Mesendoderm (in vitro differentiated cells): ENCODE results near the gene BRF1.

ENCODE experiments used
- DNase-seq: peaks from one replicate; pipeline ENCODE4 v3.0.0; 2013
- H2AK5ac ChIP-seq: 2 replicates; pipeline ENCODE4 v1.6.1; 2013; ENCODE audit warnings: low read length, inconsistent platforms
- H2BK120ac ChIP-seq: 2 replicates; pipeline ENCODE4 v1.6.1; 2013; ENCODE audit warnings: low read depth, mild to moderate bottlenecking, low read length, moderate library complexity, mixed read lengths
- H2BK15ac ChIP-seq: replicated peaks from 2 replicates; pipeline ENCODE4 v1.6.1; 2013; ENCODE audit warnings: low read depth, mild to moderate bottlenecking, moderate library complexity
- H2BK5ac ChIP-seq: 2 replicates; pipeline ENCODE4 v1.6.1; 2013; ENCODE audit warnings: low read length, inconsistent platforms
- H3K18ac ChIP-seq: 2 replicates; pipeline ENCODE4 v1.6.1; 2013; ENCODE audit warnings: mild to moderate bottlenecking, low read length, mixed read lengths
- H3K23ac ChIP-seq: one replicate; pipeline ENCODE4 v1.6.1; 2013; ENCODE audit warnings: low read length
- H3K27ac ChIP-seq: 2 replicates; pipeline ENCODE4 v1.5.1; 2013; ENCODE audit warnings: low read depth, mild to moderate bottlenecking, inconsistent platforms, low read length, moderate library complexity
- H3K27me3 ChIP-seq: 2 replicates; pipeline ENCODE4 v1.6.1; 2013; ENCODE audit warnings: low read length, control low read depth, mild to moderate bottlenecking, inconsistent platforms; ENCODE audit not compliant: insufficient read depth, poor library complexity
- H3K36me3 ChIP-seq: 2 replicates; pipeline ENCODE4 v1.6.1; 2013; ENCODE audit warnings: low read length, inconsistent platforms; ENCODE audit not compliant: control insufficient read depth, insufficient read depth
- H3K4ac ChIP-seq: one replicate; pipeline ENCODE4 v1.6.1; 2013; ENCODE audit warnings: low read depth, mild to moderate bottlenecking, low read length, moderate library complexity
- H3K4me1 ChIP-seq: 2 replicates; pipeline ENCODE4 v1.6.1; 2013; ENCODE audit warnings: low read depth, low read length, inconsistent platforms; ENCODE audit not compliant: control insufficient read depth
- H3K4me2 ChIP-seq: 2 replicates; pipeline ENCODE4 v1.6.1; 2013; ENCODE audit warnings: low read length
- H3K4me3 ChIP-seq: 2 replicates; pipeline ENCODE4 v1.5.1; 2013; ENCODE audit warnings: mild to moderate bottlenecking, low read length
- H3K56ac ChIP-seq: one replicate; pipeline ENCODE4 v1.6.1; 2013; ENCODE audit warnings: low read length
- H3K79me1 ChIP-seq: 2 replicates; pipeline ENCODE4 v1.6.1; 2013; ENCODE audit warnings: low read length, inconsistent platforms
- H3K79me2 ChIP-seq: 2 replicates; pipeline ENCODE4 v1.6.1; 2013; ENCODE audit warnings: mild to moderate bottlenecking, low read length; ENCODE audit not compliant: control insufficient read depth, insufficient read depth
- H3K9ac ChIP-seq: 2 replicates; pipeline ENCODE4 v1.6.1; 2013; ENCODE audit warnings: low read length, inconsistent platforms
- H4K5ac ChIP-seq: one replicate; pipeline ENCODE4 v1.6.1; 2013; ENCODE audit warnings: low read length
- H4K8ac ChIP-seq: one replicate; pipeline ENCODE4 v1.6.1; 2013; ENCODE audit warnings: low read depth, mild to moderate bottlenecking, control low read depth, low read length, moderate library complexity
- WGBS: extraction: QIAGEN DNeasy Blood & Tissue Kit; methylation state at CpG from one replicate; pipeline ENCODE4 v1.1.7; 2013; ENCODE audit warnings: low lambda C conversion rate, missing lambda C conversion rate; ENCODE audit not compliant: insufficient coverage; ENCODE audit errors: extremely low coverage; 5-methylcytosine and 5-hydroxymethylcytosine counted together

The BRF1 gene

DNA sequence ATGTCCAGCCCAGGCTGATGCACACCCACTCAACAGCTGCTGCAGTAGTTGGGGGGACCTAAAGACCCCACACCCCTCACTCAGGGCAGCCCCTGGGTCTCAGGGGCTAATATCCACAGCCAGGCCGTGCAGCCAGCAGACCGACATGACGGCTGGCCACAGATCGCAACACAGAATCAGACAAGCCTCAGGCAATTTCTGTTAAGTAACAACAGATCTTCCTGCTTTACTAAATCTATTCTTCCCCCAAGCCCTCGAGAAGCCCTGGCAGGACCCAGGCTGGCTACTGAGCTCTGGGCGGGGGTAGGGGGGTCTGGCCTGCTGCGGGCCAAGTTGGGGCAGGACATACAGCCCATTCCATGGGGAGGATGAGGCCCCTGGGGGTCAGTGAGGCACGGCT, 91.7 kb downstream of the BRF1 start:
- no peak overlapping the region for H2AK5ac ChIP-seq
- no peak overlapping the region for H3K9ac ChIP-seq
- H3K79me2 ChIP-seq = no peaks in the 10 kb centered on the region
- H3K27ac ChIP-seq = no peak overlapping the region
- H2BK5ac ChIP-seq = no peak overlapping the region
- H3K4me3 ChIP-seq = no peak overlapping the region
- H3K4me1 ChIP-seq = no peaks in the 10 kb centered on the region
- H3K27me3 ChIP-seq = no peaks in the 10 kb centered on the region
- H4K8ac ChIP-seq = no peak overlapping the region
- no peak for DNase-seq
- H3K4me2 ChIP-seq = no peak overlapping the region
- H2BK120ac ChIP-seq = no peak overlapping the region
- no peaks in the 10 kb centered on the region for H3K36me3 ChIP-seq
- H4K5ac ChIP-seq = no peak overlapping the region
- no peak overlapping the region for H3K4ac ChIP-seq
- no peaks in the 10 kb centered on the region for H3K79me1 ChIP-seq
- no peak overlapping the region for H2BK15ac ChIP-seq
- H3K56ac ChIP-seq = no peak overlapping the region
- H3K18ac ChIP-seq = no peak overlapping the region
- no peak overlapping the region for H3K23ac ChIP-seq
- WGBS = no CpG with 5 or more reads among the region's 8 CpGs

DNA sequence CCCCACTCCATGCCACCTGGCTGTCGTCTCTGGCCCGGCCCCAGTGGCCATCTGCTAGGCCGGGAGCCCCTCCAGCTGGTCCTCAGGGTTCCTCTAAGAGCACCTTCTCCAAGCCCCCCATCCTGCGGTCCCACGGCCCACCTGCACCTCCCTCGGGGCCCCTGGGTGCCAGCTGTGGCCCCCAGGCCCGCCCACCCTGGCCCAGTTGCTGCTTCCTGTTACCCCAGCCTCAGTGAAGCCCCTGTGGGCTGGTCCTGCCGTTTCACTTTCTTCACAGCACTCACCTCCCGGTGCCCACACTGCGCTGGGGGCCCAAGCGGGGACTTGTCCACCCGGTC, 92.1 kb downstream of the BRF1 start:
- no peak overlapping the region for H3K9ac ChIP-seq
- DNase-seq = no peak
- no peak overlapping the region for H3K18ac ChIP-seq
- H2BK120ac ChIP-seq = no peak overlapping the region
- H3K79me2 ChIP-seq = no peaks in the 10 kb centered on the region
- H3K4me3 ChIP-seq = no peak overlapping the region
- no peak overlapping the region for H3K4me2 ChIP-seq
- no peak overlapping the region for H4K8ac ChIP-seq
- H3K23ac ChIP-seq = no peak overlapping the region
- H3K36me3 ChIP-seq = no peaks in the 10 kb centered on the region
- no peak overlapping the region for H4K5ac ChIP-seq
- H3K4ac ChIP-seq = no peak overlapping the region
- WGBS = no CpG with 5 or more reads among the region's 12 CpGs
- no peaks in the 10 kb centered on the region for H3K4me1 ChIP-seq
- H2AK5ac ChIP-seq = no peak overlapping the region
- no peak overlapping the region for H3K27ac ChIP-seq
- H2BK15ac ChIP-seq = no peak overlapping the region
- no peaks in the 10 kb centered on the region for H3K79me1 ChIP-seq
- no peaks in the 10 kb centered on the region for H3K27me3 ChIP-seq
- H3K56ac ChIP-seq = no peak overlapping the region
- H2BK5ac ChIP-seq = no peak overlapping the region

DNA sequence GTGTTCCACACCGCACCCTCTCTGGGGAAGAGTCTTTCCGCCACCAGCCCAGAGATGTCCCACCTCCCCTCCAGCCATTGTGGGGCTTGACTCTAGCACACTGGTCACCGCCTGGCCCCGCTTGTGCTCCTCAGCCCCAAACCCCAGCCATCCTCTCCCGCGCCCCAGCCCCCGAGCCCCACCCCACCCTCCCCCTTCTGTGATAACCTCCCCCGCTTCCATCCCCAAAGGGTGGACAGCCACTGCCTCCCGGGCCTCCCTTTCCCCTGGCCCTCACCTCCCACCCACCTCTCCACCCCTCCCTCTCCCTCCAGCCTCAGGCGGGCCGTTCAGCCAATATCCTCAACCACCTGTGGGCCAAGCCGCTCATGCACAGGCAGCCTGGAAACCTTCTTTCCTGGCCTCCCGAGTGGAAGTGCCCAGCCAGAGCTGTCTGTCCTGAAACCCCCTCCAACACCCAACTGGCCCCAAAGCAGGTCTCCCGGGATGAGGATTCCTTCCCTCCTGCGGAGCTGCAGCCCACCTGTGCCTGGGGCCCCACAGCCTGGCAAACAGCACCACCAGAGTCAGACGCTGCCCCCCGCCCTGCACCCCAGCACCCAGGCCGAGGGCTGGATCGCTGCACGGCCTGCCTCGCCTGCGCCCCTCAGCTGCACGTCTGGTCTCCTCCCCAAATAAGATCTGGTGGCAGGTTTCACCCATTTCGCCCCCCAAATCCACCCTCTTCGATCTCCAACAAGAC, 92.6 kb downstream of the BRF1 start:
- Histone ChIP-seq H3K9ac (no peak overlapping the region), H3K79me2 (no peaks in the 10 kb centered on the region), H3K18ac (no peak overlapping the region), H3K79me1 (no peaks in the 10 kb centered on the region), H3K56ac (no peak overlapping the region), H3K27me3 (no peaks in the 10 kb centered on the region), H2AK5ac (no peak overlapping the region), H4K5ac (no peak overlapping the region), H3K4me1 (no peaks in the 10 kb centered on the region), H3K4ac (no peak overlapping the region), H4K8ac (no peak overlapping the region), H3K36me3 (no peaks in the 10 kb centered on the region), H3K23ac (no peak overlapping the region), H2BK5ac (no peak overlapping the region), H3K4me2 (no peak overlapping the region), H3K27ac (no peak overlapping the region), H2BK15ac (no peak overlapping the region), H2BK120ac (no peak overlapping the region), H3K4me3 (no peak overlapping the region)
- DNase-seq = no peak
- WGBS = no CpG with 5 or more reads among the region's 25 CpGs

DNA sequence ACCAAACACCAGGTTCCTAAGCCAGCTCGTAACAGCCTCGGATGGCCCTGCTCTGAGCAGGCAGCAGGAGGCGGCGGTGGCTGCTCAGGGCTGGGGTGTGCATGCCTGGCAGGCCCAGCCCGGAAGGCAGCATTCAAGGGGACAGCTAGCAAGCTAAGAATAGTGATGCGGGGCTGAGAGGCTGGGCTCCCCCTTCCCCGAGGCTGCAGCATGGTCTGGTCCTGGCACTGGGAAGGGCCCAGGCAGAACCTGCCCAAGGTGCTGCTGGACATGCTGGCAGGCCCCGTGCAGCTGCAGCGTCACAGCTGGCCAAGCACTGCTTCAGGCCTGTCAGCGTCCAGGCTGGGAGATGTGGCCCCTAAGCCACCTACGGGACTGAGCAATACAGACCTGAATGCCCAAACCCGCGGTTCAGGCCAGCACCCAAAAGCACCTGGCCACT, 93.3 kb downstream of the BRF1 start:
- DNase-seq = peak; percentile 40
- no peak overlapping the region for H3K4me3 ChIP-seq
- no peaks in the 10 kb centered on the region for H3K36me3 ChIP-seq
- no peak overlapping the region for H3K18ac ChIP-seq
- H3K4me2 ChIP-seq = no peak overlapping the region
- H2BK120ac ChIP-seq = no peak overlapping the region
- H4K5ac ChIP-seq = no peak overlapping the region
- no peaks in the 10 kb centered on the region for H3K79me1 ChIP-seq
- H3K4ac ChIP-seq = no peak overlapping the region
- H3K27me3 ChIP-seq = no peaks in the 10 kb centered on the region
- no peaks in the 10 kb centered on the region for H3K79me2 ChIP-seq
- H3K27ac ChIP-seq = no peak overlapping the region
- H2BK15ac ChIP-seq = no peak overlapping the region
- H4K8ac ChIP-seq = no peak overlapping the region
- H3K9ac ChIP-seq = no peak overlapping the region
- no peak overlapping the region for H2BK5ac ChIP-seq
- WGBS = no CpG with 5 or more reads among the region's 13 CpGs
- H2AK5ac ChIP-seq = no peak overlapping the region
- H3K23ac ChIP-seq = no peak overlapping the region
- H3K4me1 ChIP-seq = no peaks in the 10 kb centered on the region
- no peak overlapping the region for H3K56ac ChIP-seq

DNA sequence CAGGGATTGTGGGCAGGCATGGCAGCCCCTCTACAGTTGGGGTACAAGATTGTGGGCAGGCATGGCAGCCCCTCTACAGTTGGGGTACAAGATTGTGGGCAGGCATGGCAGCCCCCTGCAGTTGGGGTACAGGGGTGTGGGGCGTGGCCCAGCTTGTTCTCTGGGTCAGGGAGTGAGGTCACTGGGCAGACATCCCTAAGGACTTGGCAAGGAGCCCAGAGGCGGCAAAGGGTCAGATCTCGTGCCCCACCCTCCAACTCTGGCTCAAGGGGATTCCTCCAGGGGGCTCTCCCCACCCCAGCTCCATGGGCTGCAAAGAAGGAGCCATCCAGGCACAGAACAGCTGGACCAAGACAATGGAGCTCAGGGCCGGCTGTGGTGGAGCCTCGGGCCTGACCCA, 93.9 kb downstream of the BRF1 start:
- Histone ChIP-seq H3K4me1 (no peaks in the 10 kb centered on the region), H3K23ac (no peak overlapping the region), H3K4me2 (no peak overlapping the region), H2AK5ac (no peak overlapping the region), H3K9ac (no peak overlapping the region), H4K8ac (no peak overlapping the region), H3K4ac (no peak overlapping the region), H3K56ac (no peak overlapping the region), H3K27ac (no peak overlapping the region), H2BK5ac (no peak overlapping the region), H3K79me2 (no peaks in the 10 kb centered on the region), H3K27me3 (no peaks in the 10 kb centered on the region), H2BK120ac (no peak overlapping the region), H3K36me3 (no peaks in the 10 kb centered on the region), H4K5ac (no peak overlapping the region), H3K18ac (no peak overlapping the region), H3K4me3 (no peak overlapping the region), H3K79me1 (no peaks in the 10 kb centered on the region), H2BK15ac (no peak overlapping the region)
- WGBS = no CpG with 5 or more reads among the region's 5 CpGs
- no peak for DNase-seq

DNA sequence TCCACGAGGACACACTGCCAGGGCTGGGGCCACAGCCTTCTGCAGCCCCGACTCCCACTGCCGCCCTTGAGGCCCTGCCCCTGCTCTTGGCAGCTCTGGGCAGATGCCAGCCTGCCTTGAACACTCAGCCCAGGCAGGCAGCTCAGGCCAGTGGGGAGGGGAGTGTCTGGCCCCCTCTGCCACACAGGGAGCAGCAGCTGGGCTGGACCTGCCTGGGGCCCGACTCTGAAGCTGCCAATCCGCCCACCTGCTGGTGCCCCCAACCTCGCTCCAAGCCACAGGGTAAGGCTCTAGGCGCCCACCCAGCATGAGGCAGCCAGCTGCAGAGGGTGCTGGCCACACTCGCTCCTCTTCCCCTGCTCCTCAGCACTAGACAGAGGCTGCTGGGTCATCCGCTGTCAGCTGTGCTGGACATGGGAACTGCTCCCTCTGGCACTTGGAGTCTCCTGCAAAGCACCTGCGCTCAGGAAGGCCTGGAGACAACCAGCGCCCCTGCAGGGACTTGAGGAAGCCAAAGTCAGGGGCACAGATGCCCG, 95.1 kb downstream of the BRF1 start:
- Histone ChIP-seq H3K23ac (no peak overlapping the region), H3K36me3 (no peaks in the 10 kb centered on the region), H2BK5ac (no peak overlapping the region), H4K8ac (no peak overlapping the region), H3K4ac (no peak overlapping the region), H3K4me2 (no peak overlapping the region), H3K27me3 (no peaks in the 10 kb centered on the region), H3K56ac (no peak overlapping the region), H3K18ac (no peak overlapping the region), H2BK120ac (no peak overlapping the region), H3K79me2 (no peaks in the 10 kb centered on the region), H2AK5ac (no peak overlapping the region), H3K79me1 (no peaks in the 10 kb centered on the region), H3K4me1 (no peaks in the 10 kb centered on the region), H3K27ac (no peak overlapping the region), H3K9ac (no peak overlapping the region), H2BK15ac (no peak overlapping the region), H4K5ac (no peak overlapping the region), H3K4me3 (no peak overlapping the region)
- no CpG with 5 or more reads among the region's 12 CpGs for WGBS
- DNase-seq = no peak
